HEK293T (cell line): ENCODE measurements around the gene MACROD2.

Experiments
- HDGF ChIP-seq: fragments of 450-650 bp; IDR thresholded peaks from 2 replicates; pipeline ENCODE4 v1.6.1; 2017; ENCODE audit warnings: antibody characterized with exemption, borderline replicate concordance
- SP1 ChIP-seq: fragments of 450-650 bp; IDR thresholded peaks from 2 replicates; pipeline ENCODE4 v1.6.1; 2017
- TARDBP ChIP-seq: fragments of 450-650 bp; IDR thresholded peaks from 2 replicates; pipeline ENCODE4 v1.6.1; 2016
- ZNF384 ChIP-seq: fragments of 450-650 bp; IDR thresholded peaks from 2 replicates; pipeline ENCODE4 v1.6.1; 2016
- TF ChIP-seq, protein P1 (sequence below): fragments of 450-650 bp; IDR thresholded peaks from 2 replicates; pipeline ENCODE4 v1.6.1; 2016

GRCh38 chr20:15487030-15487429, 1491.7 kb downstream of the MACROD2 start:
- TF ChIP-seq HDGF (no peak), SP1 (no peak), ZNF384 (no peak), TARDBP (no peak)
- TF ChIP-seq, protein P1, sequence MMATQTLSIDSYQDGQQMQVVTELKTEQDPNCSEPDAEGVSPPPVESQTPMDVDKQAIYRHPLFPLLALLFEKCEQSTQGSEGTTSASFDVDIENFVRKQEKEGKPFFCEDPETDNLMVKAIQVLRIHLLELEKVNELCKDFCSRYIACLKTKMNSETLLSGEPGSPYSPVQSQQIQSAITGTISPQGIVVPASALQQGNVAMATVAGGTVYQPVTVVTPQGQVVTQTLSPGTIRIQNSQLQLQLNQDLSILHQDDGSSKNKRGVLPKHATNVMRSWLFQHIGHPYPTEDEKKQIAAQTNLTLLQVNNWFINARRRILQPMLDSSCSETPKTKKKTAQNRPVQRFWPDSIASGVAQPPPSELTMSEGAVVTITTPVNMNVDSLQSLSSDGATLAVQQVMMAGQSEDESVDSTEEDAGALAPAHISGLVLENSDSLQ: no peak
